Kidney (tissue), 14 donors: ENCODE data around the gene NNAT. TPM values are rescaled to one million over a fixed set of nuclear protein-coding genes. Genes with fewer than 3 reads are reported as not detected.

Experiments used
- DNase-seq, 5 donors: peaks; one replicate each; pipeline ENCODE4 v3.0.0-alpha.2; 2013 to 2020
- FAIRE-seq: peaks from 2 replicates; lab custom pipeline; 2012; peaks lifted over from hg19 to GRCh38; lab: Jason Lieb, UNC
- H3K27ac ChIP-seq, 2 donors: one replicate each; pipeline ENCODE4 v1.7.0; 2013; ENCODE audit warnings: low read depth in 2 of 2, low read length in 2 of 2, inconsistent platforms in 1 of 2
- H3K27me3 ChIP-seq: one replicate; pipeline ENCODE4 v1.7.1; 2013; ENCODE audit warnings: low read length, inconsistent platforms; ENCODE audit not compliant: control insufficient read depth, insufficient read depth
- H3K36me3 ChIP-seq, 3 donors: one replicate each; pipeline versions ENCODE4 v1.7.0 to v1.7.1; 2013; ENCODE audit warnings: low read length in 3 of 3, control low read depth in 1 of 3, inconsistent platforms in 1 of 3; ENCODE audit not compliant: insufficient read depth in 3 of 3, control insufficient read depth in 2 of 3
- H3K4me1 ChIP-seq, 3 donors: one replicate each; pipeline versions ENCODE4 v1.7.0 to v1.7.1; 2013; ENCODE audit warnings: low read length in 3 of 3, inconsistent platforms in 1 of 3, low read depth in 1 of 3; ENCODE audit not compliant: control insufficient read depth in 2 of 3, insufficient read depth in 2 of 3
- H3K4me3 ChIP-seq, 3 donors: one replicate each; pipeline versions ENCODE4 v1.7.0 to v1.8.1; 2013; ENCODE audit warnings: low read length in 3 of 3, control low read depth in 1 of 3, inconsistent platforms in 1 of 3
- H3K9ac ChIP-seq, 3 donors: one replicate each; pipeline versions ENCODE4 v1.7.0 to v1.7.1; 2013; ENCODE audit warnings: low read length in 3 of 3, control low read depth in 1 of 3, inconsistent platforms in 1 of 3
- H3K9me3 ChIP-seq, 3 donors: one replicate each; pipeline versions ENCODE4 v1.7.0 to v1.7.1; 2013; ENCODE audit warnings: low read length in 3 of 3, control low read depth in 1 of 3, inconsistent platforms in 1 of 3; ENCODE audit not compliant: control insufficient read depth in 2 of 3, insufficient read depth in 1 of 3
- intact Hi-C: fragments of 100-400 bp; cut with DNase I; formaldehyde crosslinking; loops from one replicate; pipeline ENCODE4 v1.11.1; 2022
- polyA plus RNA-seq: library from polyadenylated mRNA; stranded (reverse); fragments of 350-450 nt; fragmentation: Illumina TruSeq; extraction: RNeasy Lipid Tissue Mini Kit (QIAGEN cat#74804); gene quantifications from one replicate; pipeline ENCODE4 v1.2.3, GENCODE V29; 2014; ENCODE audit warnings: low read depth, low replicate concordance; ENCODE audit not compliant: insufficient read depth
- total RNA-seq: library from RNA; stranded (reverse); fragmentation: NEBNext Ultra II Directional; extraction: Animal tissue kit (Norgen Biotek cat#: 25700); gene quantifications from one replicate; pipeline ENCODE4 v1.2.1, GENCODE V29; 2021
- TF ChIP-seq, protein P1 (sequence below): IDR thresholded peaks from 3 replicates; pipeline ENCODE4 v1.5.1; 2012; ENCODE audit warnings: mild to moderate bottlenecking, moderate library complexity, borderline replicate concordance; ENCODE audit not compliant: insufficient read depth; ENCODE audit errors: extremely low read depth
- donor health status: control.
- donor health status: control.
- donor health status: control.
- donor health status: control.
- donor health status: control.
- donor health status: DM: yes; HTN: yes; CAD: no.
- donor health status: Normal renal cell carcinoma (clear cell type).

NNAT gene
- total and polyA plus RNA-seq, 2 donors from 2014 or later, result 0.25 TPM; not detected in 1

DNA sequence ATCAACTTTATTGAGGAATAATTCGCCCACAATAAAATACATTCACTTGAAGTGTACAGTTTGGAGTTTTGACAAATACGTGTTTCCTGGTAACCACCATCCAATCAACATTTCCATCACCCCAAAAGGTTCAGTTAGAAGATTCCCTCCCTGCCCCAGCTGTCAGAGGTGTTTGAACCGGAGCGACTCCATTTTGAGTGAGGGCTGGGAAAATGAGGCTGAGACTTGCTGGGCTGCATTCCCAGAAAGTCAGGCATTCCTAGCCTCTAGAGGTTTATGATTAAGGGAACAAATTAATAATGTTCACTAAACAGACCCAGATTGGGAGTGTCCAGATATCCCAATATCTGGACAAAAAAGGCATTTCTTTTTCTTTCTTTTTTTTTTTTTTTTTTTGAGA is 39.6 kb downstream of the NNAT start:
- Histone ChIP-seq H3K9me3 (no peaks in the 10 kb centered on the region), H3K9ac (no peak overlapping the region), H3K4me3 (no peak overlapping the region), H3K4me1 (peaks cover 0 to 2% (median 0%) of the 10 kb centered on the region in 3 donors), H3K27me3 (no peaks in the 10 kb centered on the region), H3K36me3 (no peaks in the 10 kb centered on the region), H3K27ac (no peak overlapping the region)
- TF ChIP-seq, protein P1, sequence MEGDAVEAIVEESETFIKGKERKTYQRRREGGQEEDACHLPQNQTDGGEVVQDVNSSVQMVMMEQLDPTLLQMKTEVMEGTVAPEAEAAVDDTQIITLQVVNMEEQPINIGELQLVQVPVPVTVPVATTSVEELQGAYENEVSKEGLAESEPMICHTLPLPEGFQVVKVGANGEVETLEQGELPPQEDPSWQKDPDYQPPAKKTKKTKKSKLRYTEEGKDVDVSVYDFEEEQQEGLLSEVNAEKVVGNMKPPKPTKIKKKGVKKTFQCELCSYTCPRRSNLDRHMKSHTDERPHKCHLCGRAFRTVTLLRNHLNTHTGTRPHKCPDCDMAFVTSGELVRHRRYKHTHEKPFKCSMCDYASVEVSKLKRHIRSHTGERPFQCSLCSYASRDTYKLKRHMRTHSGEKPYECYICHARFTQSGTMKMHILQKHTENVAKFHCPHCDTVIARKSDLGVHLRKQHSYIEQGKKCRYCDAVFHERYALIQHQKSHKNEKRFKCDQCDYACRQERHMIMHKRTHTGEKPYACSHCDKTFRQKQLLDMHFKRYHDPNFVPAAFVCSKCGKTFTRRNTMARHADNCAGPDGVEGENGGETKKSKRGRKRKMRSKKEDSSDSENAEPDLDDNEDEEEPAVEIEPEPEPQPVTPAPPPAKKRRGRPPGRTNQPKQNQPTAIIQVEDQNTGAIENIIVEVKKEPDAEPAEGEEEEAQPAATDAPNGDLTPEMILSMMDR, result no peak
- DNase-seq (peak in 1 of 5 donors; percentile 8), FAIRE-seq (no peak)
- intact Hi-C loops, result no loop called here

DNA sequence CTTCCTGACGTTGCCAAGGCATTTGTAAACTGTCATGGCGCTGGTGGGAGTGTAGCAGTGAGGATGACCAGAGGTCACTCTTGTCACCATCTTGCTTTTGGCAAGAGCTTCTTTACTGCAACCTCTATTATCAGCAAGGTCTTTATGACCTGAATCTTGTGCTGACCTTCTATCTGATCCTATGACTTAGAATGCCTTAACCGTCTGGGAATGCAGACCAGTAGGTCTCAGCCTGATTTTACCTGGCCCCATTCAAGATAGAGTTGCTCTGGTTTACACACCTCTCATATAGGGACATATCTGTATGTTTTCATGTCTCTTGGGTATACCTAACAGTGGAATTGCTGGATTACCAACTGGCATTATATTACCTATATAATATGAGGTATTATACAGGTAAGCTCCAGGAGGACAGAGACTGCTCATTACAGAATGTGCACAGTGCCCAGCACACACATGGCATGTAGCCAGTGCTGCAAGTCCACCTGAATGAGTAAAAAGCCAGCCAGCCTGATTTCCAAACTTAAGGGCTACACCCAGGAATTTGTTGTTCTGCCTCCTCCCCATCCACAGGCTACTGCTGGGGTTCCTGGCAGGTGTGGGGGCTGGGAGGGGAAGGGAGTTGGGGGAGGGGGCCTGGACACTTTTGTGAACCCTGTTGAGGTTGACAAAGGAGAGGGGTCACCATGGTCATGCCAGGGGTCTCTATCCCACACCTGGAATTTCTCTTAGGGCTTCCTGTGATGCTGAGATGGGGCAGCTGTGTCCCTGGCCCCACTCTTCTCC is 41.8 kb downstream of the NNAT start:
- H3K4me1 ChIP-seq, result peaks cover 0 to 2% (median 0%) of the 10 kb centered on the region in 3 donors

DNA sequence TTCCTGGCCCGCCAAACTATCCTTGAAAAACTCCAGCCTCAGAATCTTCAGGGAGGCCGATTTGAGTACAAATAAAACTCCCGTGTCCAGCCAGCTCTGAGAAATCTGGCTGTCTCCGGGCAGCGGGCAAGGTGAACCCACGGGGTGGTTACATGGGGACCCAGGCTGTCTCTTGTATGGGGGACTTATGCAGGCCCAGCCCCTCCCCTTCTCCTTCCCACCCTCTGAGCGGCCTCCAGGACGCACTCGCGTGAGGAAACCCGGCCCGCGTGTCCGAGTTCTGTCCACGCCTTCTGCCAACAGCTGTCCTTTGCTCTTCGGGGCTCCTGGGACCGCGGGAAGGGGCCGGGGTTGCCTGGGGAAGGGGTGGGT is 43.0 kb downstream of the NNAT start:
- DNase-seq, result no peak
- Histone ChIP-seq H3K9ac (no peak overlapping the region), H3K27ac (no peak overlapping the region), H3K36me3 (no peaks in the 10 kb centered on the region), H3K4me3 (no peak overlapping the region), H3K4me1 (peaks cover 0 to 2% (median 0%) of the 10 kb centered on the region in 3 donors), H3K9me3 (no peaks in the 10 kb centered on the region), H3K27me3 (no peaks in the 10 kb centered on the region)
- no peak for FAIRE-seq
- intact Hi-C loops, result no loop called here
- TF ChIP-seq, protein P1, result no peak

More for the DNA sequence above, 41.8 kb downstream of the NNAT start:
- H3K36me3 ChIP-seq, result no peaks in the 10 kb centered on the region
- intact Hi-C loops, result no loop called here
- no peak overlapping the region for H3K4me3 ChIP-seq
- no peak for DNase-seq
- H3K9ac ChIP-seq, result no peak overlapping the region
- TF ChIP-seq, protein P1, result no peak
- no peaks in the 10 kb centered on the region for H3K9me3 ChIP-seq
- H3K27ac ChIP-seq, result no peak overlapping the region
- FAIRE-seq, result no peak
- no peaks in the 10 kb centered on the region for H3K27me3 ChIP-seq
